HepG2 (cell line): ENCODE measurements around the gene CPB2. TPM values are rescaled to one million over a fixed set of nuclear protein-coding genes. Genes with fewer than 3 reads are reported as not detected.

Experiments used
- ATAC-seq: fragments of 200-7000 bp; cut with Tn5 transposase; 3 replicates; pipeline ENCODE4 v1.9.1; 2020; ENCODE audit warnings: mild to moderate bottlenecking, moderate library complexity
- BruUV-seq: library from RNA; stranded (reverse); fragments of 400-500 nt; replicated peaks from 2 replicates; lab custom pipeline; 2021; lab: Mats Ljungman, UMichigan
- CTCF ChIA-PET: fragments of 300-600 bp; formaldehyde crosslinking; extraction: SDS; loops from one replicate; lab custom pipeline; 2021; ENCODE audit warnings: low total read pairs, inconsistent platforms, low intra/inter-chr PET ratio; lab: Yijun Ruan, JAX
- POLR2A ChIA-PET: fragments of 350-600 bp; sonication (Branson Sonifier 250); formaldehyde crosslinking; loops from one replicate; lab custom pipeline; 2020; ENCODE audit warnings: antibody characterized with exemption, inconsistent platforms; lab: Yijun Ruan, JAX
- DNase-seq: peaks from one replicate; pipeline ENCODE4 v3.0.0-alpha.2; 2015; ENCODE audit warnings: low spot score
- FAIRE-seq: peaks from 3 replicates; lab custom pipeline; 2011; peaks lifted over from hg19 to GRCh38; lab: Jason Lieb, UNC
- H2AFZ ChIP-seq: one replicate; pipeline ENCODE4 v1.6.1; 2011; ENCODE audit warnings: low read length, inconsistent platforms
- H3K27ac ChIP-seq: fragments of 300-600 bp; 3 replicates; pipeline ENCODE4 v1.8.0; 2011; ENCODE audit warnings: mixed run types, mild to moderate bottlenecking, mixed read lengths, low read length, inconsistent platforms; ENCODE audit not compliant: insufficient read depth; ENCODE audit errors: extremely low read length
- H3K27me3 ChIP-seq, 2 experiments: fragments of 200-600 bp in 1 of 2; 2 replicates in 1 of 2; 3 replicates in 1 of 2; pipeline versions ENCODE4 v1.6.0 to v1.8.0; 2011; ENCODE audit warnings: low read length in 2 of 2, mild to moderate bottlenecking in 2 of 2, moderate library complexity in 2 of 2, inconsistent platforms in 1 of 2; ENCODE audit not compliant: insufficient read depth in 2 of 2, control insufficient read depth in 1 of 2
- H3K36me3 ChIP-seq, 2 experiments: fragments of 200-600 bp in 1 of 2; replicated peaks in 1 of 2; 2 replicates in 1 of 2; 3 replicates in 1 of 2; pipeline versions ENCODE4 v1.5.1 to v1.8.0; 2011; ENCODE audit warnings: low read length in 2 of 2, inconsistent platforms in 1 of 2; ENCODE audit not compliant: insufficient read depth in 2 of 2, control insufficient read depth in 1 of 2
- H3K4me1 ChIP-seq: 2 replicates; pipeline ENCODE4 v1.5.1; 2012; ENCODE audit warnings: low read length, inconsistent platforms; ENCODE audit not compliant: insufficient read depth
- H3K4me2 ChIP-seq: 2 replicates; pipeline ENCODE4 v1.6.0; 2011; ENCODE audit warnings: low read depth, low read length, inconsistent platforms
- H3K4me3 ChIP-seq, 3 experiments: fragments of 200-600 bp in 1 of 3; sonication (generic), shearing (Covaris generic) in 1 of 3; replicated peaks in 1 of 3; 2 replicates each; pipeline ENCODE4 v1.5.1; 2011 to 2016; ENCODE audit warnings: low read length in 3 of 3, inconsistent platforms in 2 of 3, low read depth in 2 of 3, mild to moderate bottlenecking in 2 of 3, control low read depth in 1 of 3, mixed read lengths in 1 of 3; ENCODE audit not compliant: insufficient read depth in 1 of 3
- H3K79me2 ChIP-seq: one replicate; pipeline ENCODE4 v1.6.1; 2011; ENCODE audit warnings: low read length, inconsistent platforms; ENCODE audit not compliant: insufficient read depth
- H3K9ac ChIP-seq: 2 replicates; pipeline ENCODE4 v1.6.0; 2011; ENCODE audit warnings: mild to moderate bottlenecking, low read depth, low read length, inconsistent platforms; ENCODE audit not compliant: insufficient read depth
- H3K9me3 ChIP-seq: 2 replicates; pipeline ENCODE4 v1.5.1; 2012; ENCODE audit warnings: mild to moderate bottlenecking, low read length
- H4K20me1 ChIP-seq: 2 replicates; pipeline ENCODE4 v1.6.0; 2011; ENCODE audit warnings: inconsistent platforms, mild to moderate bottlenecking, low read length, moderate library complexity; ENCODE audit not compliant: insufficient read depth
- EHMT2 ChIP-seq: fragments of 200-600 bp; sonication (generic); IDR thresholded peaks from 2 replicates; pipeline ENCODE4 v1.7.0; 2017; ENCODE audit warnings: antibody characterized with exemption, low read depth, low read length, borderline replicate concordance
- KLF13 ChIP-seq: sonication (generic); formaldehyde crosslinking; IDR thresholded peaks from 2 replicates; pipeline ENCODE4 v1.4.0; 2020; ENCODE audit warnings: mild to moderate bottlenecking, missing genetic modification reagents
- ONECUT2 ChIP-seq: sonication (generic); formaldehyde crosslinking; IDR thresholded peaks from 2 replicates; pipeline ENCODE4 v1.4.0; 2020; ENCODE audit warnings: missing genetic modification reagents
- RBFOX2 ChIP-seq: fragments of 200-400 bp; formaldehyde crosslinking; IDR thresholded peaks from 2 replicates; pipeline ENCODE4 v1.6.1; 2017; ENCODE audit warnings: low read depth, mild to moderate bottlenecking, low read length
- SKI ChIP-seq: fragments of 450-650 bp; IDR thresholded peaks from one replicate; pipeline ENCODE4 v1.6.1; 2018; ENCODE audit warnings: mild to moderate bottlenecking; ENCODE audit not compliant: partially characterized antibody
- ZBTB38 ChIP-seq: sonication (generic); formaldehyde crosslinking; IDR thresholded peaks from 2 replicates; pipeline ENCODE4 v1.5.1; 2020; ENCODE audit warnings: mild to moderate bottlenecking, missing genetic modification reagents
- ZMYM4 ChIP-seq: sonication (generic); formaldehyde crosslinking; IDR thresholded peaks from 2 replicates; pipeline ENCODE4 v1.8.1; 2023; ENCODE audit warnings: mild to moderate bottlenecking, missing genetic modification reagents
- ZNF256 ChIP-seq: sonication (generic); formaldehyde crosslinking; conservative IDR thresholded peaks from 2 replicates; pipeline ENCODE4 v1.4.0; 2020; ENCODE audit warnings: missing genetic modification reagents
- ZNF552 ChIP-seq: sonication (generic); formaldehyde crosslinking; IDR thresholded peaks from 2 replicates; pipeline ENCODE4 v1.9.0; 2022; ENCODE audit warnings: missing genetic modification reagents, mild to moderate bottlenecking, borderline replicate concordance
- ZNF644 ChIP-seq: IDR thresholded peaks from 2 replicates; pipeline ENCODE4 v1.6.1; 2016; ENCODE audit warnings: low read depth
- WGBS: methylation state at CpG from one replicate; pipeline ENCODE4 v1.1.6; 2017; ENCODE audit warnings: low lambda C conversion rate; 5-methylcytosine and 5-hydroxymethylcytosine counted together
- in situ Hi-C: cut with HindIII; loops from 2 replicates; pipeline ENCODE4 v1.10.0; 2017; ENCODE audit warnings: low pct_unique_long_range_greater_than_20kb; ENCODE audit not compliant: extremely low pct_ligation_motif_present
- intact Hi-C: fragments of 100-400 bp; cut with micrococcal nuclease; formaldehyde crosslinking; loops from one replicate; pipeline ENCODE4 v1.10.0; 2022; ENCODE audit not compliant: unreplicated experiment
- polyA plus RNA-seq, 8 experiments: library from polyadenylated mRNA; depleted of rRNA in 3 of 8; stranded (reverse) in 7 of 8; unstranded in 1 of 8; fragments of >200 nt; fragmentation: Illumina TruSeq in 4 of 8; extraction: Trizol in 4 of 8; gene quantifications; 2 replicates each; pipeline versions ENCODE4 v1.2.1 to v1.2.3, GENCODE V29; 2011 to 2016; ENCODE audit warnings: low read depth in 4 of 8, missing spikeins in 1 of 8, mixed read lengths in 1 of 8; ENCODE audit not compliant: insufficient read depth in 1 of 8
- total RNA-seq, 5 experiments: library from RNA; depleted of rRNA; stranded (reverse); fragments of >200 nt; fragmentation: Illumina TruSeq; extraction: Trizol; gene quantifications; 2 replicates each; pipeline ENCODE4 v1.2.3, GENCODE V29; 2016; ENCODE audit warnings: low read depth in 1 of 5
- TF ChIP-seq, protein P1 (sequence below): sonication (generic); formaldehyde crosslinking; IDR thresholded peaks from 2 replicates; pipeline ENCODE4 v1.8.1; 2023; ENCODE audit warnings: missing genetic modification reagents, inconsistent platforms, borderline replicate concordance
- TF ChIP-seq, protein P2 (sequence below): sonication (generic); formaldehyde crosslinking; IDR thresholded peaks from 2 replicates; pipeline ENCODE4; 2020; ENCODE audit warnings: missing genetic modification reagents, mild to moderate bottlenecking, borderline replicate concordance
- TF ChIP-seq, protein P3 (sequence below): sonication (generic); formaldehyde crosslinking; IDR thresholded peaks from 2 replicates; pipeline ENCODE4 v1.5.1; 2020; ENCODE audit warnings: missing genetic modification reagents, mild to moderate bottlenecking, borderline replicate concordance
- TF ChIP-seq, protein P4 (sequence below): sonication (generic); formaldehyde crosslinking; IDR thresholded peaks from 2 replicates; pipeline ENCODE4 v1.8.0; 2022; ENCODE audit warnings: mild to moderate bottlenecking, missing genetic modification reagents, moderate library complexity
- TF ChIP-seq, protein P5 (sequence below): sonication (generic); formaldehyde crosslinking; IDR thresholded peaks from 2 replicates; pipeline ENCODE4 v1.4.0; 2020; ENCODE audit warnings: missing genetic modification reagents

Gene CPB2
- total and polyA plus RNA-seq, 2 of the 13 experiments (the other 11 are each of a cell fraction or from before 2014, with no cell fraction given) = 125 to 140 TPM

DNA sequence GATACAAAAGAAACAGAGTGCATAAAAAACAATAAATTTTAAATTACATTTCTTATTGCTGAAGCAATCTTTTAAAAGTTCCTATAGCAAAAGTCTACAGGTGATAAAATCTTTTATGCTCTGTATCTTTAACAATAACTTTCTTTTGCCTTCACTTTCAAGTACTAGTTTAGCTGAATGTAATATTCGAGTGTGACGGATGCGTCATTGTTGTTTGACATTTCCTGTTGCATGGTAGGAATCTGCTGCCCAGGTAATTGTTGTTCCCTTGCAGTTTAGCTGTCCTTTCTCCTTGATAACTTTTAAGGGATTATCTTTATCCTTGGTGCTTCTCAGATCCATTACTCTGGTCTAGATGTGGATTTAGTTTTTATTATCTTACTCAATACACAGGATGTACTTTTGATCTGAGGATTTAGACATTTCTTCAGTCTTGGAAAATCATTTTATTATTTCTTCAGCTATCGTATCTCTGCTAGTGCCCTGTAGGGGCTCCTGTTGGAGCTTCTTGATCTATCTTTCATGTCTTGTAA is 2.1 kb upstream of the CPB2 start (continued):
- TF ChIP-seq, protein P1, sequence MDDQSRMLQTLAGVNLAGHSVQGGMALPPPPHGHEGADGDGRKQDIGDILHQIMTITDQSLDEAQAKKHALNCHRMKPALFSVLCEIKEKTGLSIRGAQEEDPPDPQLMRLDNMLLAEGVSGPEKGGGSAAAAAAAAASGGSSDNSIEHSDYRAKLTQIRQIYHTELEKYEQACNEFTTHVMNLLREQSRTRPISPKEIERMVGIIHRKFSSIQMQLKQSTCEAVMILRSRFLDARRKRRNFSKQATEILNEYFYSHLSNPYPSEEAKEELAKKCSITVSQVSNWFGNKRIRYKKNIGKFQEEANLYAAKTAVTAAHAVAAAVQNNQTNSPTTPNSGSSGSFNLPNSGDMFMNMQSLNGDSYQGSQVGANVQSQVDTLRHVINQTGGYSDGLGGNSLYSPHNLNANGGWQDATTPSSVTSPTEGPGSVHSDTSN (CRISPR knock-in tag) = no peak
- TF ChIP-seq KLF13 (no peak), ZNF256 (CRISPR knock-in tag) (no peak), ZNF552 (no peak)

DNA sequence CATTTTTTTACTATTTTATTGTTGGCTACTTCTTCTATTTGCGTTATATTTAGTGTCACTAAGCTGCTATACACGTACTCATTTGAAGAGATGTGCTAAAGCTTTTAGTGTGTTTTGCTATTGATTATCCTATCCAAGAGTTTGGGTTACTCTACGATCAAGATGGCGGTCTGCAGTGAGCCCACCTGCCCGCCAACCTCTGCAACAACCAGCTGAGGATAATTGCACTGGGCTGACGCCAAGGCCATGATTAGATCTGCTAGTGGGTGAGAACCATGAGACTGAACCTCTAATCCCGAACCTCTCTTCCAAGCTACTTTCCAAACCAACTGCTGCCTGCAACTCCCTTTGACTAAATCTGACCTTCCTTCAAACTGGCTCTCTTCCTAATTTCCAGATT is 1.8 kb downstream of the CPB2 start:
- Histone ChIP-seq H3K4me3 (peak overlapping the region; percentile 46 to 82 (median 71)), H4K20me1 (no peaks in the 10 kb centered on the region), H3K79me2 (peaks cover 69% of the 10 kb centered on the region), H3K27me3 (no peaks in the 10 kb centered on the region), H3K27ac (peak overlapping the region; percentile 87), H2AFZ (no peak overlapping the region), H3K4me2 (peak overlapping the region; percentile 80), H3K36me3 (peaks cover 5 to 12% of the 10 kb centered on the region in 2 experiments), H3K4me1 (peaks cover 92% of the 10 kb centered on the region), H3K9ac (peak overlapping the region; percentile 75), H3K9me3 (no peaks in the 10 kb centered on the region)
- ATAC-seq (no peak), FAIRE-seq (no peak), DNase-seq (no peak)
- WGBS = 74% methylated on average over 7 of the region's 7 CpGs
- no TSS peak for BruUV-seq
- TF ChIP-seq ZMYM4 (CRISPR knock-in tag) (peak; percentile 32; the same call in 1 of the 2 replicates), RBFOX2 (peak; percentile 44; the same call in 1 of the 2 replicates), SKI (no peak), EHMT2 (0 out of 2 replicates have a peak, but pooled peaks have one; percentile 45), ZBTB38 (CRISPR knock-in tag) (peak; percentile 76; the same call in 1 of the 2 replicates), ONECUT2 (no peak), ZNF644 (0 out of 2 replicates have a peak, but pooled peaks have one; percentile 42)
- TF ChIP-seq, protein P2, sequence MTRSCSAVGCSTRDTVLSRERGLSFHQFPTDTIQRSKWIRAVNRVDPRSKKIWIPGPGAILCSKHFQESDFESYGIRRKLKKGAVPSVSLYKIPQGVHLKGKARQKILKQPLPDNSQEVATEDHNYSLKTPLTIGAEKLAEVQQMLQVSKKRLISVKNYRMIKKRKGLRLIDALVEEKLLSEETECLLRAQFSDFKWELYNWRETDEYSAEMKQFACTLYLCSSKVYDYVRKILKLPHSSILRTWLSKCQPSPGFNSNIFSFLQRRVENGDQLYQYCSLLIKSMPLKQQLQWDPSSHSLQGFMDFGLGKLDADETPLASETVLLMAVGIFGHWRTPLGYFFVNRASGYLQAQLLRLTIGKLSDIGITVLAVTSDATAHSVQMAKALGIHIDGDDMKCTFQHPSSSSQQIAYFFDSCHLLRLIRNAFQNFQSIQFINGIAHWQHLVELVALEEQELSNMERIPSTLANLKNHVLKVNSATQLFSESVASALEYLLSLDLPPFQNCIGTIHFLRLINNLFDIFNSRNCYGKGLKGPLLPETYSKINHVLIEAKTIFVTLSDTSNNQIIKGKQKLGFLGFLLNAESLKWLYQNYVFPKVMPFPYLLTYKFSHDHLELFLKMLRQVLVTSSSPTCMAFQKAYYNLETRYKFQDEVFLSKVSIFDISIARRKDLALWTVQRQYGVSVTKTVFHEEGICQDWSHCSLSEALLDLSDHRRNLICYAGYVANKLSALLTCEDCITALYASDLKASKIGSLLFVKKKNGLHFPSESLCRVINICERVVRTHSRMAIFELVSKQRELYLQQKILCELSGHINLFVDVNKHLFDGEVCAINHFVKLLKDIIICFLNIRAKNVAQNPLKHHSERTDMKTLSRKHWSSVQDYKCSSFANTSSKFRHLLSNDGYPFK (CRISPR knock-in tag) = no peak
- TF ChIP-seq, protein P3, sequence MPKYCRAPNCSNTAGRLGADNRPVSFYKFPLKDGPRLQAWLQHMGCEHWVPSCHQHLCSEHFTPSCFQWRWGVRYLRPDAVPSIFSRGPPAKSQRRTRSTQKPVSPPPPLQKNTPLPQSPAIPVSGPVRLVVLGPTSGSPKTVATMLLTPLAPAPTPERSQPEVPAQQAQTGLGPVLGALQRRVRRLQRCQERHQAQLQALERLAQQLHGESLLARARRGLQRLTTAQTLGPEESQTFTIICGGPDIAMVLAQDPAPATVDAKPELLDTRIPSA (CRISPR knock-in tag) = no peak
- TF ChIP-seq, protein P4, sequence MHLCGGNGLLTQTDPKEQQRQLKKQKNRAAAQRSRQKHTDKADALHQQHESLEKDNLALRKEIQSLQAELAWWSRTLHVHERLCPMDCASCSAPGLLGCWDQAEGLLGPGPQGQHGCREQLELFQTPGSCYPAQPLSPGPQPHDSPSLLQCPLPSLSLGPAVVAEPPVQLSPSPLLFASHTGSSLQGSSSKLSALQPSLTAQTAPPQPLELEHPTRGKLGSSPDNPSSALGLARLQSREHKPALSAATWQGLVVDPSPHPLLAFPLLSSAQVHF = no peak
- TF ChIP-seq, protein P5, sequence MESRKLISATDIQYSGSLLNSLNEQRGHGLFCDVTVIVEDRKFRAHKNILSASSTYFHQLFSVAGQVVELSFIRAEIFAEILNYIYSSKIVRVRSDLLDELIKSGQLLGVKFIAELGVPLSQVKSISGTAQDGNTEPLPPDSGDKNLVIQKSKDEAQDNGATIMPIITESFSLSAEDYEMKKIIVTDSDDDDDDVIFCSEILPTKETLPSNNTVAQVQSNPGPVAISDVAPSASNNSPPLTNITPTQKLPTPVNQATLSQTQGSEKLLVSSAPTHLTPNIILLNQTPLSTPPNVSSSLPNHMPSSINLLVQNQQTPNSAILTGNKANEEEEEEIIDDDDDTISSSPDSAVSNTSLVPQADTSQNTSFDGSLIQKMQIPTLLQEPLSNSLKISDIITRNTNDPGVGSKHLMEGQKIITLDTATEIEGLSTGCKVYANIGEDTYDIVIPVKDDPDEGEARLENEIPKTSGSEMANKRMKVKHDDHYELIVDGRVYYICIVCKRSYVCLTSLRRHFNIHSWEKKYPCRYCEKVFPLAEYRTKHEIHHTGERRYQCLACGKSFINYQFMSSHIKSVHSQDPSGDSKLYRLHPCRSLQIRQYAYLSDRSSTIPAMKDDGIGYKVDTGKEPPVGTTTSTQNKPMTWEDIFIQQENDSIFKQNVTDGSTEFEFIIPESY (CRISPR knock-in tag) = peak; percentile 63; the same call in 1 of the 2 replicates
- CTCF ChIA-PET = no interaction called here
- intact Hi-C loops (no loop called here), in situ Hi-C loops (no loop called here)
- POLR2A ChIA-PET = no interaction called here
